ENCODE measurements around the gene NEU2. TPM values are rescaled to one million over a fixed set of nuclear protein-coding genes. Genes with fewer than 3 reads are reported as not detected.
A peak's percentile ranks its signal among the peaks of the same experiment; 100 is the strongest.

Gene NEU2
- total and polyA plus RNA-seq, 4 donors, result not detected

DNA sequence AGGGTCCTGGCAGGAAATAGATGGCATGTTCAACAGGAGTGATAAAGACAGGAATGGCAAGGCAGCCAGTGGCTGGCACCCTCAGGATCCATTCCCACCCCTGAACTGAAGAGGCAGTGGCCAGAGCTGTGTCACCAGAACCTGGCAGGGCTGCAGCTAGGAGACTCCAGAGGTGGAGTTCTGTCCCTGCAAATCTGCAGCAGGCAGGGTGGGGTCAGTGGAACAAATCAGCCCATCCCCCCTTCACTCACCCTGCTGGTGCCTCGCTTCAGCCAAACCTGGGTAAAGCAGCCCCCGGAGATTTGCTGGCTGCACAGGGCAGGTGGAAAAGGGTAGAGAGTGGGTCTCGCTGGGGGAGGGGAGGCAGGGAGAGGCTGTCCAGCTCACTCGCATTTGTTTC, 40.4 kb downstream of the NEU2 start:
- Histone ChIP-seq H3K36me3 (ENCODE audit: control insufficient read depth in 4 of 4, insufficient read depth in 3 of 4, low read depth in 1 of 4, low read length in 3 of 4) (no peaks in the 10 kb centered on the region), H3K9ac (ENCODE audit: low read depth in 1 of 2, low read length in 2 of 2) (no peak overlapping the region), H3K27ac (ENCODE audit: low read depth in 1 of 2, low read length in 2 of 2) (no peak overlapping the region), H3K4me1 (ENCODE audit: control insufficient read depth in 4 of 4, insufficient read depth in 4 of 4, low read length in 3 of 4) (peaks cover 0 to 3% (median 0%) of the 10 kb centered on the region in 4 donors), H3K4me3 (ENCODE audit: low read depth in 1 of 3, low read length in 3 of 3) (no peak overlapping the region), H3K27me3 (ENCODE audit: control insufficient read depth in 4 of 4, insufficient read depth in 4 of 4, low read length in 3 of 4) (no peaks in the 10 kb centered on the region), H3K9me3 (ENCODE audit: control insufficient read depth in 4 of 4, low read length in 3 of 4) (no peaks in the 10 kb centered on the region)
- TF ChIP-seq, protein P1, sequence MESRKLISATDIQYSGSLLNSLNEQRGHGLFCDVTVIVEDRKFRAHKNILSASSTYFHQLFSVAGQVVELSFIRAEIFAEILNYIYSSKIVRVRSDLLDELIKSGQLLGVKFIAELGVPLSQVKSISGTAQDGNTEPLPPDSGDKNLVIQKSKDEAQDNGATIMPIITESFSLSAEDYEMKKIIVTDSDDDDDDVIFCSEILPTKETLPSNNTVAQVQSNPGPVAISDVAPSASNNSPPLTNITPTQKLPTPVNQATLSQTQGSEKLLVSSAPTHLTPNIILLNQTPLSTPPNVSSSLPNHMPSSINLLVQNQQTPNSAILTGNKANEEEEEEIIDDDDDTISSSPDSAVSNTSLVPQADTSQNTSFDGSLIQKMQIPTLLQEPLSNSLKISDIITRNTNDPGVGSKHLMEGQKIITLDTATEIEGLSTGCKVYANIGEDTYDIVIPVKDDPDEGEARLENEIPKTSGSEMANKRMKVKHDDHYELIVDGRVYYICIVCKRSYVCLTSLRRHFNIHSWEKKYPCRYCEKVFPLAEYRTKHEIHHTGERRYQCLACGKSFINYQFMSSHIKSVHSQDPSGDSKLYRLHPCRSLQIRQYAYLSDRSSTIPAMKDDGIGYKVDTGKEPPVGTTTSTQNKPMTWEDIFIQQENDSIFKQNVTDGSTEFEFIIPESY (IDR thresholded peaks at IDR 0.05), result no peak
- no peak for TF ChIP-seq YY1 (IDR thresholded peaks at IDR 0.05)
- TF ChIP-seq FOXA1 (IDR thresholded peaks at IDR 0.05), result no peak
- no peak for TF ChIP-seq NR2F2 (IDR thresholded peaks at IDR 0.05)
- TF ChIP-seq, protein P2, sequence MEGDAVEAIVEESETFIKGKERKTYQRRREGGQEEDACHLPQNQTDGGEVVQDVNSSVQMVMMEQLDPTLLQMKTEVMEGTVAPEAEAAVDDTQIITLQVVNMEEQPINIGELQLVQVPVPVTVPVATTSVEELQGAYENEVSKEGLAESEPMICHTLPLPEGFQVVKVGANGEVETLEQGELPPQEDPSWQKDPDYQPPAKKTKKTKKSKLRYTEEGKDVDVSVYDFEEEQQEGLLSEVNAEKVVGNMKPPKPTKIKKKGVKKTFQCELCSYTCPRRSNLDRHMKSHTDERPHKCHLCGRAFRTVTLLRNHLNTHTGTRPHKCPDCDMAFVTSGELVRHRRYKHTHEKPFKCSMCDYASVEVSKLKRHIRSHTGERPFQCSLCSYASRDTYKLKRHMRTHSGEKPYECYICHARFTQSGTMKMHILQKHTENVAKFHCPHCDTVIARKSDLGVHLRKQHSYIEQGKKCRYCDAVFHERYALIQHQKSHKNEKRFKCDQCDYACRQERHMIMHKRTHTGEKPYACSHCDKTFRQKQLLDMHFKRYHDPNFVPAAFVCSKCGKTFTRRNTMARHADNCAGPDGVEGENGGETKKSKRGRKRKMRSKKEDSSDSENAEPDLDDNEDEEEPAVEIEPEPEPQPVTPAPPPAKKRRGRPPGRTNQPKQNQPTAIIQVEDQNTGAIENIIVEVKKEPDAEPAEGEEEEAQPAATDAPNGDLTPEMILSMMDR (IDR thresholded peaks at IDR 0.05; ENCODE audit: low read depth, low read length, missing input control), result no peak
- TF ChIP-seq FOXA2 (IDR thresholded peaks at IDR 0.05), result no peak
- TF ChIP-seq, protein P3, sequence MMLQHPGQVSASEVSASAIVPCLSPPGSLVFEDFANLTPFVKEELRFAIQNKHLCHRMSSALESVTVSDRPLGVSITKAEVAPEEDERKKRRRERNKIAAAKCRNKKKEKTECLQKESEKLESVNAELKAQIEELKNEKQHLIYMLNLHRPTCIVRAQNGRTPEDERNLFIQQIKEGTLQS (IDR thresholded peaks at IDR 0.05), result no peak
- no peak for TF ChIP-seq RXRA (IDR thresholded peaks at IDR 0.05)
- no peak for TF ChIP-seq SP1 (IDR thresholded peaks at IDR 0.05)
- TF ChIP-seq GABPA (IDR thresholded peaks at IDR 0.05 in 1 of 2, conservative IDR thresholded peaks at IDR 0.05 in 1 of 2), result no peak
- TF ChIP-seq, protein P4, sequence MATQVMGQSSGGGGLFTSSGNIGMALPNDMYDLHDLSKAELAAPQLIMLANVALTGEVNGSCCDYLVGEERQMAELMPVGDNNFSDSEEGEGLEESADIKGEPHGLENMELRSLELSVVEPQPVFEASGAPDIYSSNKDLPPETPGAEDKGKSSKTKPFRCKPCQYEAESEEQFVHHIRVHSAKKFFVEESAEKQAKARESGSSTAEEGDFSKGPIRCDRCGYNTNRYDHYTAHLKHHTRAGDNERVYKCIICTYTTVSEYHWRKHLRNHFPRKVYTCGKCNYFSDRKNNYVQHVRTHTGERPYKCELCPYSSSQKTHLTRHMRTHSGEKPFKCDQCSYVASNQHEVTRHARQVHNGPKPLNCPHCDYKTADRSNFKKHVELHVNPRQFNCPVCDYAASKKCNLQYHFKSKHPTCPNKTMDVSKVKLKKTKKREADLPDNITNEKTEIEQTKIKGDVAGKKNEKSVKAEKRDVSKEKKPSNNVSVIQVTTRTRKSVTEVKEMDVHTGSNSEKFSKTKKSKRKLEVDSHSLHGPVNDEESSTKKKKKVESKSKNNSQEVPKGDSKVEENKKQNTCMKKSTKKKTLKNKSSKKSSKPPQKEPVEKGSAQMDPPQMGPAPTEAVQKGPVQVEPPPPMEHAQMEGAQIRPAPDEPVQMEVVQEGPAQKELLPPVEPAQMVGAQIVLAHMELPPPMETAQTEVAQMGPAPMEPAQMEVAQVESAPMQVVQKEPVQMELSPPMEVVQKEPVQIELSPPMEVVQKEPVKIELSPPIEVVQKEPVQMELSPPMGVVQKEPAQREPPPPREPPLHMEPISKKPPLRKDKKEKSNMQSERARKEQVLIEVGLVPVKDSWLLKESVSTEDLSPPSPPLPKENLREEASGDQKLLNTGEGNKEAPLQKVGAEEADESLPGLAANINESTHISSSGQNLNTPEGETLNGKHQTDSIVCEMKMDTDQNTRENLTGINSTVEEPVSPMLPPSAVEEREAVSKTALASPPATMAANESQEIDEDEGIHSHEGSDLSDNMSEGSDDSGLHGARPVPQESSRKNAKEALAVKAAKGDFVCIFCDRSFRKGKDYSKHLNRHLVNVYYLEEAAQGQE (IDR thresholded peaks at IDR 0.05), result no peak
- TF ChIP-seq EGR1 (IDR thresholded peaks at IDR 0.05; ENCODE audit: low read depth in 2 of 2), result no peak
- TF ChIP-seq TAF1 (conservative IDR thresholded peaks at IDR 0.05), result no peak
- TF ChIP-seq HNF4G (IDR thresholded peaks at IDR 0.05), result no peak
- TF ChIP-seq JUND (IDR thresholded peaks at IDR 0.05), result no peak
- TF ChIP-seq, protein P5, sequence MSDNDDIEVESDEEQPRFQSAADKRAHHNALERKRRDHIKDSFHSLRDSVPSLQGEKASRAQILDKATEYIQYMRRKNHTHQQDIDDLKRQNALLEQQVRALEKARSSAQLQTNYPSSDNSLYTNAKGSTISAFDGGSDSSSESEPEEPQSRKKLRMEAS (IDR thresholded peaks at IDR 0.05), result no peak
- no peak for TF ChIP-seq HNF4A (conservative IDR thresholded peaks at IDR 0.05)
- peak; percentile 45 for DNase-seq (ENCODE audit: low spot score)
- 77% methylated on average over 4 of the region's 4 CpGs for WGBS

DNA sequence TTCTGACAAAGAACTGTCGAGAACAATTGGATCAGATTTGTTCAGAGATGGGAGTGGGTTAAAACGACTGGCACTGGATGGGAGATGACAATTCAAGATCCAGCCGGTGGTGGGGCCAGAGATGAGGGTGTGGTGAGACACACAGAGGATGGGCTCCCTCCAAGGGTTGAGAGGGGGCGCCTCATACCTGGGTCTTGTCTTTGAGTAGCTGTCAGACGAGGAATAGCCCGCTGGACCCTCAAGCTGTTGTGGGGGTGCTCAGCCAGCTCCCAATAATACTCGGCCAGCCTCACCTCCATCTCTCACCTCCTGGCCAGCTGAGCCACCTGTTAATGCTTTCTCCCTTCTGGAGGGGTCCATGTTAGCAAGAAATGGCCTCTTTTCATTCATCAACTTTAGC, 41.6 kb downstream of the NEU2 start:
- Histone ChIP-seq H3K27me3 (ENCODE audit: control insufficient read depth in 4 of 4, insufficient read depth in 4 of 4, low read length in 3 of 4) (no peaks in the 10 kb centered on the region), H3K4me1 (ENCODE audit: control insufficient read depth in 4 of 4, insufficient read depth in 4 of 4, low read length in 3 of 4) (peaks cover 0 to 3% (median 0%) of the 10 kb centered on the region in 4 donors), H3K36me3 (ENCODE audit: control insufficient read depth in 4 of 4, insufficient read depth in 3 of 4, low read depth in 1 of 4, low read length in 3 of 4) (no peaks in the 10 kb centered on the region), H3K9me3 (ENCODE audit: control insufficient read depth in 4 of 4, low read length in 3 of 4) (no peaks in the 10 kb centered on the region), H3K4me3 (ENCODE audit: low read depth in 1 of 3, low read length in 3 of 3) (no peak overlapping the region), H3K9ac (ENCODE audit: low read depth in 1 of 2, low read length in 2 of 2) (no peak overlapping the region), H3K27ac (ENCODE audit: low read depth in 1 of 2, low read length in 2 of 2) (no peak overlapping the region)
- 82% methylated on average over 7 of the region's 7 CpGs for WGBS
- no peak for DNase-seq (ENCODE audit: low spot score)
- TF ChIP-seq RXRA (IDR thresholded peaks at IDR 0.05), result no peak
- no peak for TF ChIP-seq GABPA (IDR thresholded peaks at IDR 0.05 in 1 of 2, conservative IDR thresholded peaks at IDR 0.05 in 1 of 2)
- no peak for TF ChIP-seq HNF4A (conservative IDR thresholded peaks at IDR 0.05)
- no peak for TF ChIP-seq TAF1 (conservative IDR thresholded peaks at IDR 0.05)
- no peak for TF ChIP-seq HNF4G (IDR thresholded peaks at IDR 0.05)
- TF ChIP-seq EGR1 (IDR thresholded peaks at IDR 0.05; ENCODE audit: low read depth in 2 of 2), result no peak
- TF ChIP-seq JUND (IDR thresholded peaks at IDR 0.05), result no peak
- TF ChIP-seq, protein P4 (IDR thresholded peaks at IDR 0.05), result no peak
- TF ChIP-seq YY1 (IDR thresholded peaks at IDR 0.05), result no peak
- no peak for TF ChIP-seq NR2F2 (IDR thresholded peaks at IDR 0.05)
- TF ChIP-seq, protein P1 (IDR thresholded peaks at IDR 0.05), result no peak
- TF ChIP-seq FOXA2 (IDR thresholded peaks at IDR 0.05), result no peak
- TF ChIP-seq, protein P3 (IDR thresholded peaks at IDR 0.05), result no peak
- TF ChIP-seq FOXA1 (IDR thresholded peaks at IDR 0.05), result no peak
